ENCODE data around the gene DLGAP1.

DNA sequence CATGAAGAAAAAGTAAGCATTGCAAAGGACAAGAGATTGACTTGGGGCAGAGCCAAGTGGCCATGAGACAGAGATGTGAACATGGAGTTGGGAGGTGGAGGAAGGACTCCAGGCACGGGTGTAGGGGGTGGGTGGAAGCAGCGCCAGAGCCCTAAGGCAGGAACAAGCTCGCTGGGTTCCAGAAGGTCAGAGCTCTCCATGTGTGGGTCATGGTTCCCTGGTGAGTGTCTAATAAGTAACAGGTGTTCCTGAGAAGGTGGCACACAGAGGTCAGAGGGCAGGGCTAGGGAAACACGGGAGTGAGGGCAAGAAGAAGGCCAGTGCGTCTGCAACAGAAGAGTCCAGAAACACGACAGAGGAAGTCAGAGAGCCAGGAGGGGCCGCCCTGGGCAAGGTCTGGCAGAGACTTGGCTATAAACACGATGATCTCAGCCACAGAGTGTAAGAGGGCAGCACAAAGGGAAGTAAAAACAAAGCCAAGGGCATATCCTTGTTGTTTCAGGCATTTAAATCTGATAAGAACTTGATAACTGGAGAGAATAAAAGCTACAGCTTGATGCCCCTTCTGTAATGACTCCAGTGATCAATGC lies 744.3 kb downstream of the DLGAP1 start:
- TF ChIP-seq, protein P1, sequence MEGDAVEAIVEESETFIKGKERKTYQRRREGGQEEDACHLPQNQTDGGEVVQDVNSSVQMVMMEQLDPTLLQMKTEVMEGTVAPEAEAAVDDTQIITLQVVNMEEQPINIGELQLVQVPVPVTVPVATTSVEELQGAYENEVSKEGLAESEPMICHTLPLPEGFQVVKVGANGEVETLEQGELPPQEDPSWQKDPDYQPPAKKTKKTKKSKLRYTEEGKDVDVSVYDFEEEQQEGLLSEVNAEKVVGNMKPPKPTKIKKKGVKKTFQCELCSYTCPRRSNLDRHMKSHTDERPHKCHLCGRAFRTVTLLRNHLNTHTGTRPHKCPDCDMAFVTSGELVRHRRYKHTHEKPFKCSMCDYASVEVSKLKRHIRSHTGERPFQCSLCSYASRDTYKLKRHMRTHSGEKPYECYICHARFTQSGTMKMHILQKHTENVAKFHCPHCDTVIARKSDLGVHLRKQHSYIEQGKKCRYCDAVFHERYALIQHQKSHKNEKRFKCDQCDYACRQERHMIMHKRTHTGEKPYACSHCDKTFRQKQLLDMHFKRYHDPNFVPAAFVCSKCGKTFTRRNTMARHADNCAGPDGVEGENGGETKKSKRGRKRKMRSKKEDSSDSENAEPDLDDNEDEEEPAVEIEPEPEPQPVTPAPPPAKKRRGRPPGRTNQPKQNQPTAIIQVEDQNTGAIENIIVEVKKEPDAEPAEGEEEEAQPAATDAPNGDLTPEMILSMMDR (IDR thresholded peaks at IDR 0.05): no peak
- TF ChIP-seq EP300 (IDR thresholded peaks at IDR 0.05): no peak
- TF ChIP-seq POLR2A (IDR thresholded peaks at IDR 0.05): no peak
